ENCODE measurements around the gene ATXN10. TPM values are rescaled to one million over a fixed set of nuclear protein-coding genes. Genes with fewer than 3 reads are reported as not detected.

ATXN10 gene
- total and polyA plus RNA-seq, 3 donors from 2014 or later = 171 to 204 (median 176) TPM

DNA sequence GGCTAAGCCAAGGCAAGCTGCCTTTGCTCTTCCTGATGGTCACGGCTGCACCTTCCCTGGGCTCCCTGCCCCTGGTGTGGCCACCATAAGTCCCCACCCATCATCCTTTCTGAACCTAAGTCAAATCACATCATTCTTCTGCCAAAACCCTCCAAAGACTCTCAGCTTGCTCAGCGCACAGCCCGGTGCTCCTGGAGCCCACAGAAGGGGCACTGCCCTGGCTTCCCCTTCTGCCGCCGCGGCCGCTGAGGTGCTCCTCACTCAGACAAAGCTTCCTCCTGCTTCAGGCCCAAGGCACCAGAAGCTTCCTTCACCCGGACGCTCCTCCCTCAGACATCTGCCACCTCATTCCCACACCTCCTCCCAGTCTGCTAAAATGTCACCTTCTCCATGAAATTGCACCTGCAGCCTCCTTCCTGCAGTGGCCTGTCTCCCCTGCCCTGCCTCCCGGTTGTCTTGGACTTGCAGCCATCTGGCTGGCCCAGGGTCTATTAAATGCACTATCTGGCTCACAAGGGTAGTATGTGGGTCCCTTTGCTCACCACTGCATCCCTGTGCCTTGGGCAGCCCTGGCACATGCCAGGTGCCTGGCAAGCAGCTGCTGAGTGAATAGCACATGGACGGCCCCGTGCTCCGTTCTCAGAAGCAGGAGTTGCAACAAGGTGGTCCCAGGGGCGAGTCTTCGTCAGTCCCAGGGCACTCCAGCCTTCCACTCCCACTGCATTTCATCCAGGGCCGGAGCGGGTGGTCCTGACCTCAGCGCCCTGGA is 197.1 kb downstream of the ATXN10 start:
- Histone ChIP-seq H3K27ac (no peak overlapping the region), H3K4me1 (peaks cover 11% of the 10 kb centered on the region), H3K27me3 (no peaks in the 10 kb centered on the region), H3K4me3 (no peak overlapping the region), H3K36me3 (ENCODE audit: low read depth, missing control alignments) (no peaks in the 10 kb centered on the region), H3K9me3 (no peaks in the 10 kb centered on the region)
- WGBS, 2 donors = 83 to 92% methylated on average over 11 to 18 of the region's 18 CpGs
- TF ChIP-seq, protein P1, sequence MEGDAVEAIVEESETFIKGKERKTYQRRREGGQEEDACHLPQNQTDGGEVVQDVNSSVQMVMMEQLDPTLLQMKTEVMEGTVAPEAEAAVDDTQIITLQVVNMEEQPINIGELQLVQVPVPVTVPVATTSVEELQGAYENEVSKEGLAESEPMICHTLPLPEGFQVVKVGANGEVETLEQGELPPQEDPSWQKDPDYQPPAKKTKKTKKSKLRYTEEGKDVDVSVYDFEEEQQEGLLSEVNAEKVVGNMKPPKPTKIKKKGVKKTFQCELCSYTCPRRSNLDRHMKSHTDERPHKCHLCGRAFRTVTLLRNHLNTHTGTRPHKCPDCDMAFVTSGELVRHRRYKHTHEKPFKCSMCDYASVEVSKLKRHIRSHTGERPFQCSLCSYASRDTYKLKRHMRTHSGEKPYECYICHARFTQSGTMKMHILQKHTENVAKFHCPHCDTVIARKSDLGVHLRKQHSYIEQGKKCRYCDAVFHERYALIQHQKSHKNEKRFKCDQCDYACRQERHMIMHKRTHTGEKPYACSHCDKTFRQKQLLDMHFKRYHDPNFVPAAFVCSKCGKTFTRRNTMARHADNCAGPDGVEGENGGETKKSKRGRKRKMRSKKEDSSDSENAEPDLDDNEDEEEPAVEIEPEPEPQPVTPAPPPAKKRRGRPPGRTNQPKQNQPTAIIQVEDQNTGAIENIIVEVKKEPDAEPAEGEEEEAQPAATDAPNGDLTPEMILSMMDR (IDR thresholded peaks at IDR 0.05) = no peak
- TF ChIP-seq POLR2A (IDR thresholded peaks at IDR 0.05) = no peak
- intact Hi-C loops (cut with DNase I; ENCODE audit: low total_unique reads) = no loop called here
- no peak for DNase-seq

DNA sequence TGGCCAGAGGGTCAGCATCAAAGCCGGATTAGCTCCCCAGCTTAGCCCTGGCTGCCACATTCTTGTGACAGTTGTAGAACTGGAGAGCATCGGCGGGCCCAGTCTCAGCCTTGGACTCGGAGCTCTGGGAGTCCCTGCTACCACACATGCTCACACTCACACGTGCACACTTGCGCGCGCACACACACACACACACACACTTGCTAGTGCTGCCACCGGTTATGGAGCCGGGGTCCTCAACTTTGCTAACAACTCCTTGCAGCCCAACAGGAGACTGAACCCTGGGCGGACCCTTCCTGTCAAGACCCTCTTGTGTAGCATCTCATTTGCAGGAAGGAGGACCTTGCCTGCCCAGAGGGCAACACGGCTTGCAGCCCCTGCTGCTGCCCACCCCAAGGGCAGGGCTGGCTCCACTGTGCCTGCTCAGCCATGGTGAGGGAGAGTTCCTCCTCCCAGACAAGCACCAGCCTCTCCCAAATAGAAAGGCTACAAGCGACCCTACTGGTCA is 197.8 kb downstream of the ATXN10 start:
- no peak overlapping the region for H3K4me3 ChIP-seq
- H3K27ac ChIP-seq = no peak overlapping the region
- no peaks in the 10 kb centered on the region for H3K36me3 ChIP-seq (ENCODE audit: low read depth, missing control alignments)
- 79 to 80% methylated on average over 7 to 13 of the region's 13 CpGs for WGBS, 2 donors
- H3K27me3 ChIP-seq = no peaks in the 10 kb centered on the region
- H3K4me1 ChIP-seq = peaks cover 11% of the 10 kb centered on the region
- intact Hi-C loops (cut with DNase I; ENCODE audit: low total_unique reads) = no loop called here
- H3K9me3 ChIP-seq = no peaks in the 10 kb centered on the region
- TF ChIP-seq, protein P1 (IDR thresholded peaks at IDR 0.05) = no peak
- no peak for TF ChIP-seq POLR2A (IDR thresholded peaks at IDR 0.05)
- no peak for DNase-seq

DNA sequence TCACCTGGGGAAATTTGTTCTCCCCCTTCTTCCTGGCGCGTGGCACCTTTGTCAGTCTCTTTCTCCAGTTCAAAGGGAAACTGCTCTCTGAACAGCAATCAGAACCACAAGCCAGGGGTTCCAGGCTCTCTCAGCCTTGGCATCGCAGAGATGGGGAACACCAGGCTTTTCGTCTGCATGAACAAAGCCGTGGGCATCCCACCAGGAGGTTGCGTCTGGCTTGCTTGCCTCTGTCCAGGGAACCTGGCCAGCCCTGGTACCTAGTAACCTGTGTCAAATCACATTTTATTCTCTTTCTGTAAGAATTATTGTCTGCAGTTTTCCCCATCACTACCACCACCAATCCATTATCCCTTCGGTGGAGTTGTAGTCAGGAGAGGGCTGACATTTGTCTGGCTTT is 198.4 kb downstream of the ATXN10 start:
- TF ChIP-seq POLR2A (IDR thresholded peaks at IDR 0.05) = no peak
- TF ChIP-seq, protein P1 (IDR thresholded peaks at IDR 0.05) = no peak
- H3K4me1 ChIP-seq = peaks cover 11% of the 10 kb centered on the region
- H3K9me3 ChIP-seq = no peaks in the 10 kb centered on the region
- H3K27ac ChIP-seq = no peak overlapping the region
- intact Hi-C loops (cut with DNase I; ENCODE audit: low total_unique reads) = no loop called here
- no peak overlapping the region for H3K4me3 ChIP-seq
- DNase-seq = no peak
- no peaks in the 10 kb centered on the region for H3K27me3 ChIP-seq
- H3K36me3 ChIP-seq (ENCODE audit: low read depth, missing control alignments) = no peaks in the 10 kb centered on the region
- 90 to 94% methylated on average over 7 of the region's 7 CpGs for WGBS, 2 donors

DNA sequence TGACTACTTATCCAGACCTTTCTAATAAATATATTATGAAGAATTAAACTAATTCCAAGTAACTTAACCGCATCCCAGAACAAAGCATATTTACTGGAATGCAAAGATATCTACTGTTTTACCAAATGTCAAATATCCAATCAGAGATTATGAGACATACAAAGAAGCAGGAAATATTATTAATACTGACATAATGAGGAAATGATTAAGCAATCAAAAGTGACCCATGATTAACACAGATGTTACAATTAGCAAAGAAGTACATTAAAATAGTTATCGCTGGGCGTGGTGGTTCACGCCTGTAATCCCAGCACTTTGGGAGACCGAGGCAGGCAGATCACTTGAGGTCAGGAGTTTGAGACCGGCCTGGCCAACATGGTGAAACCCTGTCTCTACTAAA is 200.1 kb downstream of the ATXN10 start:
- Histone ChIP-seq H3K4me1 (peaks cover 10% of the 10 kb centered on the region), H3K4me3 (no peak overlapping the region), H3K27ac (no peak overlapping the region), H3K36me3 (ENCODE audit: low read depth, missing control alignments) (no peaks in the 10 kb centered on the region), H3K9me3 (no peaks in the 10 kb centered on the region), H3K27me3 (no peaks in the 10 kb centered on the region)
- 96 to 99% methylated on average over 6 of the region's 6 CpGs for WGBS, 2 donors
- no peak for DNase-seq
- TF ChIP-seq, protein P1 (IDR thresholded peaks at IDR 0.05) = no peak
- TF ChIP-seq POLR2A (IDR thresholded peaks at IDR 0.05) = no peak
- intact Hi-C loops (cut with DNase I; ENCODE audit: low total_unique reads) = no loop called here
